Activated CD8-positive, alpha-beta memory T cell treated with anti-CD3 and anti-CD28 coated beads for 1 hour (primary cell): ENCODE data around the gene HIBADH.
"Not testable (repeated sequence)": the region's sequence is repeated elsewhere in the genome, so short reads cannot be mapped to it uniquely, and the experiment has no call there.

Experiments
- DNase-seq, 2 donors: peaks; one replicate each; pipeline ENCODE4 v3.0.0-alpha.2; 2020; ENCODE audit warnings: low read depth in 1 of 2; ENCODE audit errors: extremely low read depth in 1 of 2

The HIBADH gene

GRCh38 chr7:27680610-27681009 is 17.9 kb upstream of the HIBADH start:
- no peak for DNase-seq

- DNase-seq: no peak
Measured at GRCh38 chr7:27678617-27679260, 16.1 kb upstream of the HIBADH start.

GRCh38 chr7:27677912-27678612 is 15.4 kb upstream of the HIBADH start:
- DNase-seq: no peak

- not testable (repeated sequence) for DNase-seq
Measured at GRCh38 chr7:27674126-27674525, 11.4 kb upstream of the HIBADH start.

- DNase-seq: no peak
Measured at GRCh38 chr7:27671675-27672074, 9.0 kb upstream of the HIBADH start.

- DNase-seq: no peak
Measured at GRCh38 chr7:27670676-27671075, 8.0 kb upstream of the HIBADH start.

GRCh38 chr7:27670177-27670576 is 7.5 kb upstream of the HIBADH start:
- no peak for DNase-seq

GRCh38 chr7:27665531-27665930 is 2.8 kb upstream of the HIBADH start:
- no peak for DNase-seq

GRCh38 chr7:27663989-27664331 is 1.3 kb upstream of the HIBADH start:
- no peak for DNase-seq

- no peak for DNase-seq
Measured at GRCh38 chr7:27661811-27662489, 733 bp downstream of the HIBADH start.

GRCh38 chr7:27656724-27657123 is 6.0 kb downstream of the HIBADH start:
- no peak for DNase-seq

GRCh38 chr7:27655184-27655583 is 7.5 kb downstream of the HIBADH start:
- DNase-seq: no peak

GRCh38 chr7:27652518-27652917 is 10.2 kb downstream of the HIBADH start:
- no peak for DNase-seq

GRCh38 chr7:27651702-27652101 is 11.0 kb downstream of the HIBADH start:
- no peak for DNase-seq

- DNase-seq: no peak
Measured at GRCh38 chr7:27650283-27650682, 12.4 kb downstream of the HIBADH start.

- no peak for DNase-seq
Measured at GRCh38 chr7:27647489-27647888, 15.2 kb downstream of the HIBADH start.

GRCh38 chr7:27647046-27647445 is 15.6 kb downstream of the HIBADH start:
- DNase-seq: no peak

- DNase-seq: no peak
Measured at GRCh38 chr7:27642271-27642670, 20.4 kb downstream of the HIBADH start.

- no peak for DNase-seq
Measured at GRCh38 chr7:27641581-27642230, 21.0 kb downstream of the HIBADH start.

GRCh38 chr7:27640884-27641574 is 21.7 kb downstream of the HIBADH start:
- no peak for DNase-seq

- DNase-seq: no peak
Measured at GRCh38 chr7:27639851-27640250, 22.8 kb downstream of the HIBADH start.
